HL-60 (cell line): Measurements from ENCODE around the gene MAP4.

Experiments
- CTCF ChIP-seq: IDR thresholded peaks from one replicate; pipeline ENCODE4 v1.5.1; 2011; ENCODE audit warnings: low read length, control low read depth, inconsistent platforms; ENCODE audit not compliant: insufficient read depth
- GABPA ChIP-seq: IDR thresholded peaks from 2 replicates; pipeline ENCODE4 v1.6.1; 2012; ENCODE audit warnings: low read depth
- POLR2AphosphoS5 ChIP-seq: IDR thresholded peaks from 2 replicates; pipeline ENCODE4 v1.6.1; 2012; ENCODE audit warnings: low read depth
- SPI1 ChIP-seq: IDR thresholded peaks from 2 replicates; pipeline ENCODE4 v1.6.1; 2012; ENCODE audit warnings: low read depth, mild to moderate bottlenecking, borderline replicate concordance
- TF ChIP-seq, protein P1 (sequence below): IDR thresholded peaks from 2 replicates; pipeline ENCODE4 v1.6.1; 2012; ENCODE audit warnings: low read depth; ENCODE audit not compliant: insufficient replicate concordance

GRCh38 chr3:47870156-47870555 lies 146.1 kb downstream of the MAP4 start:
- TF ChIP-seq CTCF (no peak), POLR2AphosphoS5 (no peak), GABPA (no peak), SPI1 (no peak)
- TF ChIP-seq, protein P1, sequence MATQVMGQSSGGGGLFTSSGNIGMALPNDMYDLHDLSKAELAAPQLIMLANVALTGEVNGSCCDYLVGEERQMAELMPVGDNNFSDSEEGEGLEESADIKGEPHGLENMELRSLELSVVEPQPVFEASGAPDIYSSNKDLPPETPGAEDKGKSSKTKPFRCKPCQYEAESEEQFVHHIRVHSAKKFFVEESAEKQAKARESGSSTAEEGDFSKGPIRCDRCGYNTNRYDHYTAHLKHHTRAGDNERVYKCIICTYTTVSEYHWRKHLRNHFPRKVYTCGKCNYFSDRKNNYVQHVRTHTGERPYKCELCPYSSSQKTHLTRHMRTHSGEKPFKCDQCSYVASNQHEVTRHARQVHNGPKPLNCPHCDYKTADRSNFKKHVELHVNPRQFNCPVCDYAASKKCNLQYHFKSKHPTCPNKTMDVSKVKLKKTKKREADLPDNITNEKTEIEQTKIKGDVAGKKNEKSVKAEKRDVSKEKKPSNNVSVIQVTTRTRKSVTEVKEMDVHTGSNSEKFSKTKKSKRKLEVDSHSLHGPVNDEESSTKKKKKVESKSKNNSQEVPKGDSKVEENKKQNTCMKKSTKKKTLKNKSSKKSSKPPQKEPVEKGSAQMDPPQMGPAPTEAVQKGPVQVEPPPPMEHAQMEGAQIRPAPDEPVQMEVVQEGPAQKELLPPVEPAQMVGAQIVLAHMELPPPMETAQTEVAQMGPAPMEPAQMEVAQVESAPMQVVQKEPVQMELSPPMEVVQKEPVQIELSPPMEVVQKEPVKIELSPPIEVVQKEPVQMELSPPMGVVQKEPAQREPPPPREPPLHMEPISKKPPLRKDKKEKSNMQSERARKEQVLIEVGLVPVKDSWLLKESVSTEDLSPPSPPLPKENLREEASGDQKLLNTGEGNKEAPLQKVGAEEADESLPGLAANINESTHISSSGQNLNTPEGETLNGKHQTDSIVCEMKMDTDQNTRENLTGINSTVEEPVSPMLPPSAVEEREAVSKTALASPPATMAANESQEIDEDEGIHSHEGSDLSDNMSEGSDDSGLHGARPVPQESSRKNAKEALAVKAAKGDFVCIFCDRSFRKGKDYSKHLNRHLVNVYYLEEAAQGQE: no peak
